Colonic mucosa (tissue), 4 donors: Measurements from ENCODE around the gene CUEDC1. TPM values are rescaled to one million over a fixed set of nuclear protein-coding genes. Genes with fewer than 3 reads are reported as not detected.
"Not testable (repeated sequence)": the region's sequence is repeated elsewhere in the genome, so short reads cannot be mapped to it uniquely, and the experiment has no call there.

Experiments used
- DNase-seq: peaks from one replicate; pipeline ENCODE4 v3.0.0-alpha.2; 2020
- H3K27ac ChIP-seq: fragments of 200-600 bp; one replicate; pipeline ENCODE4 v1.8.0; 2021
- H3K27me3 ChIP-seq: fragments of 200-600 bp; one replicate; pipeline ENCODE4 v1.8.0; 2021
- H3K36me3 ChIP-seq: fragments of 200-600 bp; one replicate; pipeline ENCODE4 v1.8.0; 2021
- H3K4me1 ChIP-seq: fragments of 200-600 bp; one replicate; pipeline ENCODE4 v1.8.0; 2021; ENCODE audit warnings: mild to moderate bottlenecking
- H3K4me3 ChIP-seq: fragments of 200-600 bp; one replicate; pipeline ENCODE4 v1.8.0; 2021
- H3K9ac ChIP-seq, 2 donors: one replicate each; pipeline ENCODE4 v1.7.0; 2013; ENCODE audit warnings: control low read depth in 2 of 2, low read depth in 2 of 2, low read length in 2 of 2
- H3K9me3 ChIP-seq: fragments of 200-600 bp; one replicate; pipeline ENCODE4 v1.8.0; 2021
- intact Hi-C: fragments of 100-400 bp; cut with DNase I; formaldehyde crosslinking; loops from one replicate; pipeline ENCODE4 v1.14.1; 2022
- total RNA-seq, 2 donors: library from RNA; stranded (reverse); fragmentation: NEBNext Ultra II Directional in 1 of 2; extraction: Animal tissue kit (Norgen Biotek cat#: 25700) in 1 of 2; gene quantifications; one replicate each; pipeline ENCODE4 v1.2.1, GENCODE V29; 2021
- TF ChIP-seq, protein P1 (sequence below): fragments of 200-600 bp; IDR thresholded peaks from one replicate; pipeline ENCODE4 v1.8.0; 2022; ENCODE audit warnings: antibody characterized with exemption, mild to moderate bottlenecking
- donor health status: healthy.
- donor health status: DM: no; HTN: no; CAD: no.
- donor health status: DM: no; HTN: no; CAD: no.

Gene CUEDC1
- total RNA-seq, 2 donors from 2014 or later, result 14.7 to 15.2 TPM

DNA sequence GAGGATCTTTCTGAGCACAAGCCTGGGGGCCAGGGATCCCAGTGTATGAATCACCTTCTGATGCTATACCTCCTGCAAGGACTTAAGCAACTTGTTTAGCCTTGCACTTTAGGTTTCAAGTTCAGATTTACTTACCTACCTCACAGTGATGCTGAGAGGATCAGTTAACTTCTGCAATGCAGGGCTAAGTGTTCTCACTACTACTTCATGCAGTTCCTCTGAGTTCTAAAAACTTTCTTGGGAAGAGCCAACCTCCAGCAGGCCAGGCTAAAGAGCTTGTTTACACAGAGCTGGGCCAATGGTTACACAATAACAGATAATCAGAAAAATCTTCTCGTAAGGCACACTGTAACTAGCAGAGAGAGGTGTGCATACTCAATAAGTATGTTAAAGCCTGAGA, 19.8 kb upstream of the CUEDC1 start:
- Histone ChIP-seq H3K36me3 (peaks cover 29% of the 10 kb centered on the region), H3K27me3 (no peaks in the 10 kb centered on the region), H3K4me3 (no peak overlapping the region), H3K27ac (no peak overlapping the region), H3K4me1 (no peaks in the 10 kb centered on the region), H3K9me3 (no peaks in the 10 kb centered on the region), H3K9ac (no peak overlapping the region)
- intact Hi-C loops, result no loop called here
- DNase-seq, result no peak
- TF ChIP-seq, protein P1, sequence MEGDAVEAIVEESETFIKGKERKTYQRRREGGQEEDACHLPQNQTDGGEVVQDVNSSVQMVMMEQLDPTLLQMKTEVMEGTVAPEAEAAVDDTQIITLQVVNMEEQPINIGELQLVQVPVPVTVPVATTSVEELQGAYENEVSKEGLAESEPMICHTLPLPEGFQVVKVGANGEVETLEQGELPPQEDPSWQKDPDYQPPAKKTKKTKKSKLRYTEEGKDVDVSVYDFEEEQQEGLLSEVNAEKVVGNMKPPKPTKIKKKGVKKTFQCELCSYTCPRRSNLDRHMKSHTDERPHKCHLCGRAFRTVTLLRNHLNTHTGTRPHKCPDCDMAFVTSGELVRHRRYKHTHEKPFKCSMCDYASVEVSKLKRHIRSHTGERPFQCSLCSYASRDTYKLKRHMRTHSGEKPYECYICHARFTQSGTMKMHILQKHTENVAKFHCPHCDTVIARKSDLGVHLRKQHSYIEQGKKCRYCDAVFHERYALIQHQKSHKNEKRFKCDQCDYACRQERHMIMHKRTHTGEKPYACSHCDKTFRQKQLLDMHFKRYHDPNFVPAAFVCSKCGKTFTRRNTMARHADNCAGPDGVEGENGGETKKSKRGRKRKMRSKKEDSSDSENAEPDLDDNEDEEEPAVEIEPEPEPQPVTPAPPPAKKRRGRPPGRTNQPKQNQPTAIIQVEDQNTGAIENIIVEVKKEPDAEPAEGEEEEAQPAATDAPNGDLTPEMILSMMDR, result no peak

DNA sequence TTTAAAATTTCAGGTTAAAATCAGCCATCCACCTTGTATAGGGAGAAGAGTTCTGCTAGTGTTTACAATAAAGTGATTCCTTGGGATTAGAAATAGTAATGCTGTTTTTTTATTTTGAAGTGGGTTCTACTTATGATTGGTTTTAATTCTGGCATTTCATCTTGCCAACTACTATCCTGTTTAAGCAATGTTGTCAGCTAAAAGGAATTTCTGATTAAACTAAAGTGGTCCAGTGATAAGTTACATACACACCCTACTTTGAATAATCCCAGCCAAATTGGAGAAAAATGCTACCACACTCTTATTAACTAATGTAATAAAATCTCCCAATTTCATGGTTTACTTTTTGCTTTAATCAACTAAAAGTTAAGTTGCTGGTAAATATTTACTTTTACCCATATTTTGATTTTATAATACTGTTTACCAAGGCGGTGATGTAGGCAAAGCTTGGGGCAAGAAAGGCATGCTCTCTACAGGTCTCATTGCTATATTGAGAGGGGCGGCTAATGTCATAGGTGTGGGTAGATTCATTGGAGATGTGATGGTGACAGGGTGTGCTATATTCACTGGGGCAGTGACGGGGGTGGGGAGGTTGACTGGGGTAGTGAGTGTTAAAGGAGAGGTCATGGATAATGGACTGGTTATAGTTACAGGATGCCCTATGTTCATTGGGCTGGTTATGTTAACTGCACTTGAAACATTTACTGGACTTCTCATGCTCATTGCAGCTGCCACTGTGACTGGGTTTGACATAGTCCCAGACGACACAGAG, 19.0 kb upstream of the CUEDC1 start:
- H3K27ac ChIP-seq, H3K9ac ChIP-seq, intact Hi-C loops, H3K4me1 ChIP-seq, DNase-seq, H3K9me3 ChIP-seq, H3K4me3 ChIP-seq, H3K27me3 ChIP-seq: not testable (repeated sequence)
- H3K36me3 ChIP-seq, result peaks cover 21% of the 10 kb centered on the region

DNA sequence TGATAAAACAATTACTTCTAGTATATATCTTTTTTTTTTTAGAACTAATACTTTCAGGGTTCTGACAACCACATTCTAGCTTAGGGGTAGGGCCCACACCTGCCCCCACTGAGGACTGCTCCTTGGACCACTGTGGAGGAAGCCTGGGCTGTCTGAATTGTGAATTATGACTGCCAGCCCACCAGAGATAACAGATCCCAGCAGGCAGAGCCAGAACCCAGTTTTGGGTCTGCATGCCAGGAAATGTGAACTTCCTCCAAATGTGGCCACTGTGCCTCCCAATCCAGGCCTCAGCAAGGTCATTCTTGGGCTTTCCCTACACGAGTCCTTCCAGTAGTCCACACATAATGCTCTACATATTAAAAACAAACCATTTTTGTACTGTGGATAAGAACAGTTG, 16.9 kb upstream of the CUEDC1 start:
- Histone ChIP-seq H3K9ac (no peak overlapping the region), H3K27ac (no peak overlapping the region), H3K36me3 (peaks cover 8% of the 10 kb centered on the region), H3K4me1 (no peaks in the 10 kb centered on the region), H3K9me3 (no peaks in the 10 kb centered on the region), H3K27me3 (no peaks in the 10 kb centered on the region), H3K4me3 (no peak overlapping the region)
- TF ChIP-seq, protein P1, result no peak
- intact Hi-C loops, result no loop called here
- DNase-seq, result no peak

DNA sequence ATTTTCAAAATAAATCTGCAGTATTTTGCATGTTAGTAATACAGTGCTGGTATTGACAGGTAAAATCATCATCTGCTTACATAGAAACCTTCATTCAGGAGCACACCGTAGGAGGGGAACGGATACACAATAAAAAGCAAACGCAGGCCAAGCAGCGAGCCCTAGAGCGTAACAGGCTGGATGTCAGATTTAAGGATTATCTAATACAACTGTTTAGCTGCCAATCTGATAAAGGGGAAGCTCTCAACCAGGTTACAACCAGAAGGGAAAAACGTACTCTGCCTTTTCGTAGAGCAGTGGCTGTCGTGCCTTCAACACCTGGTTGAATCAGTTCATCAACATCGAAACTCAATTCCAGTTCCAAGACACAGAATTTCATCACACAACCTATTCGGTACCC, 16.4 kb upstream of the CUEDC1 start:
- TF ChIP-seq, protein P1, result no peak
- Histone ChIP-seq H3K4me1 (no peaks in the 10 kb centered on the region), H3K27ac (no peak overlapping the region), H3K4me3 (no peak overlapping the region), H3K36me3 (peaks cover 8% of the 10 kb centered on the region), H3K9ac (no peak overlapping the region), H3K27me3 (no peaks in the 10 kb centered on the region), H3K9me3 (no peaks in the 10 kb centered on the region)
- no peak for DNase-seq
- intact Hi-C loops, result no loop called here

DNA sequence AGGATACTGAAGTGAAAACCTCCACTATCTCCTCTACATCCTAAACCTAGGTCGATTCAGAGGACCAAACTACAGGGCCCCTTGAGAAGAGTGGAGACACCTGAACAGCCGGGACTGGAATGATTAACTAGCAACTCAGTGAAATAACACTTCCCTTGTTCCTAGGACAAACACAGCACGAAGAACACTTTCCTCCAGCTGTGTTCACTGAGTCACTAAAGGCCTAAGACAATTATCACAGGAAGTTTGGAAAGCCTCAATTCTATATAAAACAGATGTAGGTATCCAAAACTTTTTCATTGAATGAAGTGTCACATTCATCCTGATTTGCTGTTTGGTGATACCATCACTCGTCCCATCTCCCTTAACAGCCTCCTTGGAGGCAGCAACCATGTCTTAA, 15.5 kb upstream of the CUEDC1 start:
- no peak overlapping the region for H3K4me3 ChIP-seq
- peak; percentile 4 for DNase-seq
- no peak overlapping the region for H3K9ac ChIP-seq
- H3K27ac ChIP-seq, result no peak overlapping the region
- intact Hi-C loops, result no loop called here
- TF ChIP-seq, protein P1, result no peak
- no peaks in the 10 kb centered on the region for H3K27me3 ChIP-seq
- H3K4me1 ChIP-seq, result no peaks in the 10 kb centered on the region
- H3K9me3 ChIP-seq, result no peaks in the 10 kb centered on the region
- H3K36me3 ChIP-seq, result peaks cover 8% of the 10 kb centered on the region

DNA sequence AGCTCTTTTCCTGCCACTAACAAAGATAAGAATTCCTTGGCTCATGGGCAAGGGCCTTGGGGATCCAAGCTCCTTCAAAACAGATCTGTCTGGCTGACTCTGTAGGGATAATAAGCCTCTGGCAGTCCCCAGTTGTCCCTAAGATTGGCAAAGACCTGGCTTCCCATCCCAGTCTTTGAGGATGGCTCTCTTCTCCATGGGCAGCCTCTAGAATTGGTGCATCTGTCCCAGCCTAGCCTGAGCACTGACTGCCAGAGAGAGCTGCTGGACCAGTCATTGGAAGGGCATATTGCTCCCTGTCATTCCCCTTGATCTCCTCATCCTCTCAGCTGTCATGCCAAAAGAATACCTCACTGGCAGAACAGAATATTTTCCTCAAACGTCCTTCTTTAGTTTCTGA, 13.2 kb upstream of the CUEDC1 start:
- peaks cover 8% of the 10 kb centered on the region for H3K36me3 ChIP-seq
- TF ChIP-seq, protein P1, result no peak
- no peak overlapping the region for H3K4me3 ChIP-seq
- no peak overlapping the region for H3K27ac ChIP-seq
- H3K9me3 ChIP-seq, result no peaks in the 10 kb centered on the region
- no peak overlapping the region for H3K9ac ChIP-seq
- intact Hi-C loops, result no loop called here
- H3K27me3 ChIP-seq, result no peaks in the 10 kb centered on the region
- no peaks in the 10 kb centered on the region for H3K4me1 ChIP-seq
- peak; percentile 11 for DNase-seq
